K562 (cell line): ENCODE data around the gene PPP1R10. TPM values are rescaled to one million over a fixed set of nuclear protein-coding genes. Genes with fewer than 3 reads are reported as not detected.

ENCODE experiments used
- CXXC5 ChIP-seq: fragments of 250-450 bp; sonication (Bioruptor Pico); IDR thresholded peaks from 2 replicates; pipeline ENCODE4 v1.8.0; 2022; ENCODE audit warnings: inconsistent platforms, mild to moderate bottlenecking, moderate library complexity
- RBM25 ChIP-seq: fragments of 200-400 bp; formaldehyde crosslinking; IDR thresholded peaks from 2 replicates; pipeline ENCODE4 v1.6.1; 2018; ENCODE audit warnings: low read length, low read depth, moderate library complexity; ENCODE audit not compliant: severe bottlenecking
- TCF7L2 ChIP-seq: fragments of 150-350 bp; IDR thresholded peaks from 2 replicates; pipeline ENCODE4 v1.6.1; 2016; ENCODE audit warnings: low read depth, mild to moderate bottlenecking, low read length, moderate library complexity
- polyA plus RNA-seq, 8 experiments: library from polyadenylated mRNA; depleted of rRNA in 4 of 8; stranded (reverse) in 5 of 8; unstranded in 3 of 8; fragments of >200 nt; fragmentation: Nextera tagmentation in 2 of 8; fragmentation: Illumina TruSeq in 1 of 8; extraction: Ambion mirVana in 2 of 8; extraction: Trizol in 1 of 8; gene quantifications; 2 replicates each; pipeline versions ENCODE4 v1.2.1 to v1.2.3, GENCODE V29; 2011 to 2014; ENCODE audit warnings: inconsistent platforms in 1 of 8, missing spikeins in 1 of 8
- total RNA-seq, 7 experiments: library from RNA; depleted of rRNA in 6 of 7; stranded (reverse); fragments of >200 nt in 6 of 7; fragmentation: Illumina TruSeq in 2 of 7; extraction: Trizol in 2 of 7; gene quantifications; 2 replicates each; pipeline versions ENCODE4 v1.2.1 to v1.2.3, GENCODE V29; 2011 to 2021; ENCODE audit warnings: low replicate concordance in 1 of 7
- TF ChIP-seq, protein P1 (sequence below): fragments of 250-450 bp; sonication (Bioruptor Pico); IDR thresholded peaks from 2 replicates; pipeline ENCODE4 v1.4.0; 2020
- TF ChIP-seq, protein P2 (sequence below): sonication (generic); formaldehyde crosslinking; IDR thresholded peaks from 2 replicates; pipeline ENCODE4 v1.8.0; 2022; ENCODE audit warnings: mild to moderate bottlenecking, missing genetic modification reagents
- TF ChIP-seq, protein P3 (sequence below): sonication (generic); formaldehyde crosslinking; IDR thresholded peaks from 2 replicates; pipeline ENCODE4 v1.8.0; 2023; ENCODE audit warnings: missing genetic modification reagents, mild to moderate bottlenecking, borderline replicate concordance
- TF ChIP-seq, protein P4 (sequence below): fragments of 150-350 bp; conservative IDR thresholded peaks from 2 replicates; pipeline ENCODE4 v1.6.1; 2014; ENCODE audit warnings: low read length
- TF ChIP-seq, protein P5 (sequence below): fragments of 450-650 bp; IDR thresholded peaks from 2 replicates; pipeline ENCODE4 v1.6.1; 2016; ENCODE audit warnings: antibody characterized with exemption

PPP1R10 gene
- total and polyA plus RNA-seq, 9 of the 15 experiments (the other 6 are each of a cell fraction or from before 2014, with no cell fraction given): 14.1 to 65.5 (median 32.6) TPM

DNA sequence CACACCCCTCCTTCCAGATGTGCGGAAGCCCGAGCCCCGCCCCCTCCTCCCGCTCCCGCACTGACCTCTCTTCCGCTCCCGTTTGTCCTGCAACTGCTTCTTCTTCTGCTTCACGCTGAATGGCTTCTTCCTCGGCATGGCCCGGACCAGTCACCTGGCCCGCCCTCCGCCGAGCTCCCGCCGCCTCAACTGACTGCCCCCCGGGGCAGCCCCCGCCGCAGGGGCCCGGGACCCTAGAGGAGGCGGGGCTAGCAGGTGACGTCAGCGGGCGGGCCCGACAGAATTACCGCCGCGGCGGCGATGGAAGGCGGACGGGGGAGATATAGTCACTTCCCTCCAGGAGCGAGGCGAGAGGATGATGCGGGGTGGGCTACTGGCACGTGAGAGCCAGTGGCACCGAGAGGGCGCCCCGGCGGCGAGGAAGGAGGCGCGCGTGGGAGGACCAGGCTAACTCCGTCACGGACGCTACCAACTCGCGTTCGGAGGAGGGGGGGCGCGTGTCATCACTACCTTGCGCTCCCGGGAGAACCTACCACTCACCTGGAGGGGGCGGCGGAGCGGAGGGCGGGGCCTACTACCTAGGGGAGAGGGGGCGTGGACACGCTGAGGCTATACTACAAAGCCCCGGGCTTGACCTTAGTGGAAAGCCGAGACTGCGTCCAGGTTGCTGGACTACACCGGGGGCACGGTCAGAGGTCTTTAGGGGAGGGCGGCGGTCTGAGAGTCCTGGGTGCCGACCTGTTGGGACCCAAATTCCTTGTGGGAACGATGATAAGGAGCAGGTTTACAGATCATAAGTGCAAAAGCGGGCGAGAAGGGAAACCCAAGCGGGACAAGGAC lies 60.8 kb downstream of the PPP1R10 start, which contains the start of gene GNL1 (continued):
- TF ChIP-seq, protein P1, sequence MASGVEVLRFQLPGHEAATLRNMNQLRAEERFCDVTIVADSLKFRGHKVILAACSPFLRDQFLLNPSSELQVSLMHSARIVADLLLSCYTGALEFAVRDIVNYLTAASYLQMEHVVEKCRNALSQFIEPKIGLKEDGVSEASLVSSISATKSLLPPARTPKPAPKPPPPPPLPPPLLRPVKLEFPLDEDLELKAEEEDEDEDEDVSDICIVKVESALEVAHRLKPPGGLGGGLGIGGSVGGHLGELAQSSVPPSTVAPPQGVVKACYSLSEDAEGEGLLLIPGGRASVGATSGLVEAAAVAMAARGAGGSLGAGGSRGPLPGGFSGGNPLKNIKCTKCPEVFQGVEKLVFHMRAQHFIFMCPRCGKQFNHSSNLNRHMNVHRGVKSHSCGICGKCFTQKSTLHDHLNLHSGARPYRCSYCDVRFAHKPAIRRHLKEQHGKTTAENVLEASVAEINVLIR (CRISPR knock-in tag): peak; percentile 93
- TF ChIP-seq, protein P2, sequence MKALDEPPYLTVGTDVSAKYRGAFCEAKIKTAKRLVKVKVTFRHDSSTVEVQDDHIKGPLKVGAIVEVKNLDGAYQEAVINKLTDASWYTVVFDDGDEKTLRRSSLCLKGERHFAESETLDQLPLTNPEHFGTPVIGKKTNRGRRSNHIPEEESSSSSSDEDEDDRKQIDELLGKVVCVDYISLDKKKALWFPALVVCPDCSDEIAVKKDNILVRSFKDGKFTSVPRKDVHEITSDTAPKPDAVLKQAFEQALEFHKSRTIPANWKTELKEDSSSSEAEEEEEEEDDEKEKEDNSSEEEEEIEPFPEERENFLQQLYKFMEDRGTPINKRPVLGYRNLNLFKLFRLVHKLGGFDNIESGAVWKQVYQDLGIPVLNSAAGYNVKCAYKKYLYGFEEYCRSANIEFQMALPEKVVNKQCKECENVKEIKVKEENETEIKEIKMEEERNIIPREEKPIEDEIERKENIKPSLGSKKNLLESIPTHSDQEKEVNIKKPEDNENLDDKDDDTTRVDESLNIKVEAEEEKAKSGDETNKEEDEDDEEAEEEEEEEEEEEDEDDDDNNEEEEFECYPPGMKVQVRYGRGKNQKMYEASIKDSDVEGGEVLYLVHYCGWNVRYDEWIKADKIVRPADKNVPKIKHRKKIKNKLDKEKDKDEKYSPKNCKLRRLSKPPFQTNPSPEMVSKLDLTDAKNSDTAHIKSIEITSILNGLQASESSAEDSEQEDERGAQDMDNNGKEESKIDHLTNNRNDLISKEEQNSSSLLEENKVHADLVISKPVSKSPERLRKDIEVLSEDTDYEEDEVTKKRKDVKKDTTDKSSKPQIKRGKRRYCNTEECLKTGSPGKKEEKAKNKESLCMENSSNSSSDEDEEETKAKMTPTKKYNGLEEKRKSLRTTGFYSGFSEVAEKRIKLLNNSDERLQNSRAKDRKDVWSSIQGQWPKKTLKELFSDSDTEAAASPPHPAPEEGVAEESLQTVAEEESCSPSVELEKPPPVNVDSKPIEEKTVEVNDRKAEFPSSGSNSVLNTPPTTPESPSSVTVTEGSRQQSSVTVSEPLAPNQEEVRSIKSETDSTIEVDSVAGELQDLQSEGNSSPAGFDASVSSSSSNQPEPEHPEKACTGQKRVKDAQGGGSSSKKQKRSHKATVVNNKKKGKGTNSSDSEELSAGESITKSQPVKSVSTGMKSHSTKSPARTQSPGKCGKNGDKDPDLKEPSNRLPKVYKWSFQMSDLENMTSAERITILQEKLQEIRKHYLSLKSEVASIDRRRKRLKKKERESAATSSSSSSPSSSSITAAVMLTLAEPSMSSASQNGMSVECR: peak; percentile 42
- TF ChIP-seq RBM25 (no peak), TCF7L2 (peak; percentile 95), CXXC5 (CRISPR knock-in tag) (peak; percentile 84)
- TF ChIP-seq, protein P3, sequence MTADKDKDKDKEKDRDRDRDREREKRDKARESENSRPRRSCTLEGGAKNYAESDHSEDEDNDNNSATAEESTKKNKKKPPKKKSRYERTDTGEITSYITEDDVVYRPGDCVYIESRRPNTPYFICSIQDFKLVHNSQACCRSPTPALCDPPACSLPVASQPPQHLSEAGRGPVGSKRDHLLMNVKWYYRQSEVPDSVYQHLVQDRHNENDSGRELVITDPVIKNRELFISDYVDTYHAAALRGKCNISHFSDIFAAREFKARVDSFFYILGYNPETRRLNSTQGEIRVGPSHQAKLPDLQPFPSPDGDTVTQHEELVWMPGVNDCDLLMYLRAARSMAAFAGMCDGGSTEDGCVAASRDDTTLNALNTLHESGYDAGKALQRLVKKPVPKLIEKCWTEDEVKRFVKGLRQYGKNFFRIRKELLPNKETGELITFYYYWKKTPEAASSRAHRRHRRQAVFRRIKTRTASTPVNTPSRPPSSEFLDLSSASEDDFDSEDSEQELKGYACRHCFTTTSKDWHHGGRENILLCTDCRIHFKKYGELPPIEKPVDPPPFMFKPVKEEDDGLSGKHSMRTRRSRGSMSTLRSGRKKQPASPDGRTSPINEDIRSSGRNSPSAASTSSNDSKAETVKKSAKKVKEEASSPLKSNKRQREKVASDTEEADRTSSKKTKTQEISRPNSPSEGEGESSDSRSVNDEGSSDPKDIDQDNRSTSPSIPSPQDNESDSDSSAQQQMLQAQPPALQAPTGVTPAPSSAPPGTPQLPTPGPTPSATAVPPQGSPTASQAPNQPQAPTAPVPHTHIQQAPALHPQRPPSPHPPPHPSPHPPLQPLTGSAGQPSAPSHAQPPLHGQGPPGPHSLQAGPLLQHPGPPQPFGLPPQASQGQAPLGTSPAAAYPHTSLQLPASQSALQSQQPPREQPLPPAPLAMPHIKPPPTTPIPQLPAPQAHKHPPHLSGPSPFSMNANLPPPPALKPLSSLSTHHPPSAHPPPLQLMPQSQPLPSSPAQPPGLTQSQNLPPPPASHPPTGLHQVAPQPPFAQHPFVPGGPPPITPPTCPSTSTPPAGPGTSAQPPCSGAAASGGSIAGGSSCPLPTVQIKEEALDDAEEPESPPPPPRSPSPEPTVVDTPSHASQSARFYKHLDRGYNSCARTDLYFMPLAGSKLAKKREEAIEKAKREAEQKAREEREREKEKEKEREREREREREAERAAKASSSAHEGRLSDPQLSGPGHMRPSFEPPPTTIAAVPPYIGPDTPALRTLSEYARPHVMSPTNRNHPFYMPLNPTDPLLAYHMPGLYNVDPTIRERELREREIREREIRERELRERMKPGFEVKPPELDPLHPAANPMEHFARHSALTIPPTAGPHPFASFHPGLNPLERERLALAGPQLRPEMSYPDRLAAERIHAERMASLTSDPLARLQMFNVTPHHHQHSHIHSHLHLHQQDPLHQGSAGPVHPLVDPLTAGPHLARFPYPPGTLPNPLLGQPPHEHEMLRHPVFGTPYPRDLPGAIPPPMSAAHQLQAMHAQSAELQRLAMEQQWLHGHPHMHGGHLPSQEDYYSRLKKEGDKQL (CRISPR knock-in tag): no peak
- TF ChIP-seq, protein P4, sequence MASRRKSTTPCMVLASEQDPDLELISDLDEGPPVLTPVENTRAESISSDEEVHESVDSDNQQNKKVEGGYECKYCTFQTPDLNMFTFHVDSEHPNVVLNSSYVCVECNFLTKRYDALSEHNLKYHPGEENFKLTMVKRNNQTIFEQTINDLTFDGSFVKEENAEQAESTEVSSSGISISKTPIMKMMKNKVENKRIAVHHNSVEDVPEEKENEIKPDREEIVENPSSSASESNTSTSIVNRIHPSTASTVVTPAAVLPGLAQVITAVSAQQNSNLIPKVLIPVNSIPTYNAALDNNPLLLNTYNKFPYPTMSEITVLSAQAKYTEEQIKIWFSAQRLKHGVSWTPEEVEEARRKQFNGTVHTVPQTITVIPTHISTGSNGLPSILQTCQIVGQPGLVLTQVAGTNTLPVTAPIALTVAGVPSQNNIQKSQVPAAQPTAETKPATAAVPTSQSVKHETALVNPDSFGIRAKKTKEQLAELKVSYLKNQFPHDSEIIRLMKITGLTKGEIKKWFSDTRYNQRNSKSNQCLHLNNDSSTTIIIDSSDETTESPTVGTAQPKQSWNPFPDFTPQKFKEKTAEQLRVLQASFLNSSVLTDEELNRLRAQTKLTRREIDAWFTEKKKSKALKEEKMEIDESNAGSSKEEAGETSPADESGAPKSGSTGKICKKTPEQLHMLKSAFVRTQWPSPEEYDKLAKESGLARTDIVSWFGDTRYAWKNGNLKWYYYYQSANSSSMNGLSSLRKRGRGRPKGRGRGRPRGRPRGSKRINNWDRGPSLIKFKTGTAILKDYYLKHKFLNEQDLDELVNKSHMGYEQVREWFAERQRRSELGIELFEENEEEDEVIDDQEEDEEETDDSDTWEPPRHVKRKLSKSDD: no peak
- TF ChIP-seq, protein P5, sequence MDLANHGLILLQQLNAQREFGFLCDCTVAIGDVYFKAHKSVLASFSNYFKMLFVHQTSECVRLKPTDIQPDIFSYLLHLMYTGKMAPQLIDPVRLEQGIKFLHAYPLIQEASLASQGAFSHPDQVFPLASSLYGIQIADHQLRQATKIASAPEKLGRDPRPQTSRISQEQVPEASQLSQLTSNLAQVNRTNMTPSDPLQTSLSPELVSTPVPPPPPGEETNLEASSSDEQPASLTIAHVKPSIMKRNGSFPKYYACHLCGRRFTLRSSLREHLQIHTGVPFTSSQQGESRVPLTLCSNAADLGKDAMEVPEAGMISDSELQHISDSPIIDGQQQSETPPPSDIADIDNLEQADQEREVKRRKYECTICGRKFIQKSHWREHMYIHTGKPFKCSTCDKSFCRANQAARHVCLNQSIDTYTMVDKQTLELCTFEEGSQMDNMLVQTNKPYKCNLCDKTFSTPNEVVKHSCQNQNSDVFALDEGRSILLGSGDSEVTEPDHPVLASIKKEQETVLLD: peak; percentile 52
